Loucy (cell line): ENCODE results near the gene BEND4.

Experiments used
- H2AFZ ChIP-seq: fragments of 200-600 bp; sonication (generic); 2 replicates; pipeline ENCODE4 v1.6.0; 2016; ENCODE audit warnings: antibody characterized with exemption, mild to moderate bottlenecking, low read length, moderate library complexity
- H3F3A ChIP-seq: fragments of 200-600 bp; 2 replicates; pipeline ENCODE4 v1.6.0; 2016; ENCODE audit warnings: antibody characterized with exemption, low read depth, mild to moderate bottlenecking
- H3K27me3 ChIP-seq: fragments of 200-600 bp; sonication (generic); 2 replicates; pipeline ENCODE4 v1.6.1; 2014; ENCODE audit warnings: low read length, mild to moderate bottlenecking; ENCODE audit not compliant: insufficient read depth, poor library complexity, severe bottlenecking
- H3K36me3 ChIP-seq: fragments of 200-600 bp; sonication (generic); 2 replicates; pipeline ENCODE4 v1.6.1; 2016; ENCODE audit warnings: low read length; ENCODE audit not compliant: insufficient read depth
- H3K4me1 ChIP-seq: fragments of 200-600 bp; sonication (generic); 2 replicates; pipeline ENCODE4 v1.5.1; 2014; ENCODE audit warnings: low read length, mild to moderate bottlenecking; ENCODE audit not compliant: insufficient read depth, poor library complexity, severe bottlenecking
- H3K4me2 ChIP-seq: fragments of 200-600 bp; sonication (generic); 2 replicates; pipeline ENCODE4 v1.6.0; 2014; ENCODE audit warnings: antibody characterized with exemption, low read length, low read depth, mild to moderate bottlenecking; ENCODE audit not compliant: poor library complexity, severe bottlenecking
- H3K4me3 ChIP-seq: fragments of 200-600 bp; sonication (generic); 2 replicates; pipeline ENCODE4 v1.5.1; 2014; ENCODE audit warnings: low read length, mild to moderate bottlenecking, mixed read lengths; ENCODE audit not compliant: poor library complexity, severe bottlenecking
- H3K79me2 ChIP-seq: fragments of 200-600 bp; sonication (generic); 2 replicates; pipeline ENCODE4 v1.6.1; 2014; ENCODE audit warnings: low read length; ENCODE audit not compliant: insufficient read depth
- H3K9ac ChIP-seq: fragments of 200-600 bp; sonication (generic); 2 replicates; pipeline ENCODE4 v1.6.0; 2014; ENCODE audit warnings: mild to moderate bottlenecking, low read depth, low read length, moderate library complexity; ENCODE audit not compliant: poor library complexity, severe bottlenecking
- H3K9me2 ChIP-seq: fragments of 200-600 bp; sonication (generic); replicated peaks from 2 replicates; pipeline ENCODE4 v1.6.1; 2016; ENCODE audit warnings: low read depth, low read length, mixed read lengths
- H3K9me3 ChIP-seq: fragments of 200-600 bp; sonication (generic); 2 replicates; pipeline ENCODE4 v1.6.1; 2014; ENCODE audit warnings: mild to moderate bottlenecking, antibody characterized with exemption, low read length, low read depth; ENCODE audit not compliant: insufficient read depth
- H4K20me1 ChIP-seq: fragments of 200-600 bp; sonication (generic); 2 replicates; pipeline ENCODE4 v1.6.0; 2014; ENCODE audit warnings: antibody characterized with exemption, low read length, mild to moderate bottlenecking; ENCODE audit not compliant: insufficient read depth, poor library complexity, severe bottlenecking
- EZH2phosphoT487 ChIP-seq: fragments of 200-600 bp; IDR thresholded peaks from 2 replicates; pipeline ENCODE4 v1.6.1; 2018; ENCODE audit warnings: antibody characterized with exemption, mild to moderate bottlenecking, moderate library complexity, borderline replicate concordance
- TF ChIP-seq, protein P1 (sequence below): fragments of 200-600 bp; sonication (generic); conservative IDR thresholded peaks from 2 replicates; pipeline ENCODE4 v1.5.1; 2014; ENCODE audit warnings: mild to moderate bottlenecking, antibody characterized with exemption, low read length

The BEND4 gene

GRCh38 chr4:42152507-42153504 is at the start of gene BEND4:
TSS of gene BEND4 (minus strand) at chr4:42152655. CDS start at chr4:42152143, 512 bp downstream.
- H3K4me2 ChIP-seq: peak within 1 kb of the TSS; percentile 62
- TF ChIP-seq EZH2phosphoT487: no peak
- TF ChIP-seq, protein P1, sequence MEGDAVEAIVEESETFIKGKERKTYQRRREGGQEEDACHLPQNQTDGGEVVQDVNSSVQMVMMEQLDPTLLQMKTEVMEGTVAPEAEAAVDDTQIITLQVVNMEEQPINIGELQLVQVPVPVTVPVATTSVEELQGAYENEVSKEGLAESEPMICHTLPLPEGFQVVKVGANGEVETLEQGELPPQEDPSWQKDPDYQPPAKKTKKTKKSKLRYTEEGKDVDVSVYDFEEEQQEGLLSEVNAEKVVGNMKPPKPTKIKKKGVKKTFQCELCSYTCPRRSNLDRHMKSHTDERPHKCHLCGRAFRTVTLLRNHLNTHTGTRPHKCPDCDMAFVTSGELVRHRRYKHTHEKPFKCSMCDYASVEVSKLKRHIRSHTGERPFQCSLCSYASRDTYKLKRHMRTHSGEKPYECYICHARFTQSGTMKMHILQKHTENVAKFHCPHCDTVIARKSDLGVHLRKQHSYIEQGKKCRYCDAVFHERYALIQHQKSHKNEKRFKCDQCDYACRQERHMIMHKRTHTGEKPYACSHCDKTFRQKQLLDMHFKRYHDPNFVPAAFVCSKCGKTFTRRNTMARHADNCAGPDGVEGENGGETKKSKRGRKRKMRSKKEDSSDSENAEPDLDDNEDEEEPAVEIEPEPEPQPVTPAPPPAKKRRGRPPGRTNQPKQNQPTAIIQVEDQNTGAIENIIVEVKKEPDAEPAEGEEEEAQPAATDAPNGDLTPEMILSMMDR: no peak
- H2AFZ ChIP-seq: peak within 1 kb of the TSS; percentile 73; the same call in 1 of the 2 replicates
- no peaks in the 10 kb centered on the region for H3K9me3 ChIP-seq
- H3K4me3 ChIP-seq: peak within 1 kb of the TSS; percentile 72
- no peaks in the 10 kb centered on the region for H3K36me3 ChIP-seq
- no peaks in the 10 kb centered on the region for H3K9me2 ChIP-seq
- no peaks in the 10 kb centered on the region for H3K27me3 ChIP-seq
- no peaks in the 10 kb centered on the region for H4K20me1 ChIP-seq
- no peaks in the 10 kb centered on the region for H3F3A ChIP-seq
- H3K79me2 ChIP-seq: no peaks in the 10 kb centered on the region
- no peak within 1 kb of the TSS for H3K9ac ChIP-seq
- H3K4me1 ChIP-seq: no peaks in the 10 kb centered on the region

DNA sequence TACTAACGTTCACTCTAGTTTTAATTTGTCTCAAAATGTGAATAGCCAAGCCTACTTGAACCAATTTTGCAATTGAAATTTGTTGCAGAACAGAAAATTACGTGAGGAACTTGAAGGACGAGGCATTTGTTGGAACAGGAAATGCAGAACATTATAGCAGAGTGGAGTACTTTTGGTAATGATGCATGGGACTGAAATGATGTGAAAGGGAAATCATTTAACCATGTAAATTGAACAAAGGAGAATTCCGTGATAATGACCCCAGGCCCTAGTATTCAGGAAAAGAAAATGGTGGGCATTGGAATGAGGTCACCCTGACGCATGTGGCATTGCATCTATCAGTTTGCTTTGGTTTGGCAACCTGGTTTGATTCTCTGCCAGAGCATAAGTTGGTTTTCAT is 44.9 kb upstream of the BEND4 start:
- Histone ChIP-seq H3K4me3 (no peak overlapping the region), H3K4me1 (no peaks in the 10 kb centered on the region), H3K9ac (no peak overlapping the region), H3K4me2 (no peak overlapping the region), H3K9me2 (no peaks in the 10 kb centered on the region), H3K36me3 (no peaks in the 10 kb centered on the region), H3K9me3 (no peaks in the 10 kb centered on the region), H2AFZ (no peak overlapping the region), H4K20me1 (no peaks in the 10 kb centered on the region), H3K79me2 (no peaks in the 10 kb centered on the region), H3K27me3 (no peaks in the 10 kb centered on the region), H3F3A (no peaks in the 10 kb centered on the region)
- TF ChIP-seq EZH2phosphoT487: no peak
- TF ChIP-seq, protein P1: no peak

GRCh38 chr4:42172921-42173320 is 20.5 kb upstream of the BEND4 start:
- Histone ChIP-seq H3K36me3 (no peaks in the 10 kb centered on the region), H3K4me2 (no peak overlapping the region), H3K9me3 (no peaks in the 10 kb centered on the region), H3K9ac (no peak overlapping the region), H3F3A (no peaks in the 10 kb centered on the region), H3K9me2 (no peaks in the 10 kb centered on the region), H2AFZ (no peak overlapping the region), H3K79me2 (no peaks in the 10 kb centered on the region), H4K20me1 (no peaks in the 10 kb centered on the region), H3K27me3 (no peaks in the 10 kb centered on the region), H3K4me3 (no peak overlapping the region), H3K4me1 (no peaks in the 10 kb centered on the region)
- no peak for TF ChIP-seq EZH2phosphoT487
- TF ChIP-seq, protein P1: no peak
